Left cardiac atrium (tissue), 4 donors: ENCODE data around the gene B4GALT7. TPM values are rescaled to one million over a fixed set of nuclear protein-coding genes. Genes with fewer than 3 reads are reported as not detected.

Experiments
- ATAC-seq, 2 donors: fragments of 200-7000 bp; cut with Tn5 transposase; one replicate each; pipeline ENCODE4 v1.9.1; 2020; ENCODE audit warnings: mild to moderate bottlenecking in 2 of 2, moderate library complexity in 2 of 2
- DNase-seq: peaks from one replicate; pipeline ENCODE4 v3.0.0-alpha.2; 2020
- intact Hi-C, 2 donors: fragments of 100-400 bp; cut with DNase I; formaldehyde crosslinking; loops; one replicate each; pipeline versions ENCODE4 v1.14.1 to v1.15.1; 2022 to 2023
- total RNA-seq, 2 donors: library from RNA; stranded (reverse); fragmentation: NEBNext Ultra II Directional; extraction: Animal tissue kit (Norgen Biotek cat#: 25700); gene quantifications; one replicate each; pipeline ENCODE4 v1.2.1, GENCODE V29; 2021
- donor health status: DM: no; HTN: yes; CAD: no.
- donor health status: DM: no; HTN: yes; CAD: no; lungs with severe emphysema.
- donor health status: DM: yes; HTN: yes; CAD: no.
- donor health status: Dilated cardiomyopathy.

The B4GALT7 gene
- total RNA-seq, 2 donors from 2014 or later, result 14.5 to 20.4 TPM

DNA sequence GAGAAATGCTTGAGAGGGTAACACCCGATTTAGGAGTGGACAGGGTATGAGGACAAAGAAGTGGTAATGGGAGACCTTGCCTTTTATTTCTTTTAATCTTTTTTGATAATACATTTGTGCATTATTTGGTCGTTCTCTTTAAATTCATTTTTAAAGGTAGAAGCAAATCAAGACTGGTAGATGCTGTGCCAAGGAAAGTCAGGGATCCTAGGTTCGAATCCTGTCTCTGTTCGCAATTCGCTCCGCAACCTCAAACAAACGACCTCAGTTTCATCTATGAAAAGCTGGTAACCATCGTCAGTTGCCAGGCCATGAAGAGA is 8.3 kb upstream of the B4GALT7 start:
- intact Hi-C loops, result loop anchor here in 1 of 2 donors (5.0 kb wide), 1 partner anchor 39 kb away; the partner anchor contains the start of gene FAM193B
- ATAC-seq (no peak), DNase-seq (no peak)

- intact Hi-C loops, result loop anchor here in 1 of 2 donors (5.0 kb wide), 1 partner anchor 40 kb away; the partner anchor contains the start of gene FAM193B
- ATAC-seq, result peak; percentile 98 to 100
- DNase-seq, result peak; percentile 88
These were observed 7.7 kb upstream of the B4GALT7 start, which contains the start of gene TMED9 for GRCh38 chr5:177592010-177592834. TSS of gene TMED9 (plus strand) at chr5:177592203. CDS start at chr5:177592215, 12 bp downstream.

- no peak for DNase-seq
- intact Hi-C loops, result loop anchor here in 1 of 2 donors (5.0 kb wide), 1 partner anchor 41 kb away; the partner anchor contains the start of gene FAM193B
- no peak for ATAC-seq
These were observed 7.0 kb upstream of the B4GALT7 start for GRCh38 chr5:177592905-177593304.

- ATAC-seq, result no peak
- DNase-seq, result no peak
- intact Hi-C loops, result loop anchor here in 1 of 2 donors (5.0 kb wide), 1 partner anchor 41 kb away; the partner anchor contains the start of gene FAM193B
These were observed 6.4 kb upstream of the B4GALT7 start for GRCh38 chr5:177593511-177593910.

GRCh38 chr5:177594071-177594470 is 5.9 kb upstream of the B4GALT7 start:
- ATAC-seq, result no peak
- intact Hi-C loops, result loop anchor here in 1 of 2 donors (5.0 kb wide), 1 partner anchor 42 kb away; the partner anchor contains the start of gene FAM193B
- DNase-seq, result no peak

- DNase-seq, result no peak
- ATAC-seq, result no peak
- intact Hi-C loops, result no loop called here
These were observed 4.8 kb upstream of the B4GALT7 start for GRCh38 chr5:177595026-177595585.

GRCh38 chr5:177595991-177596774 is 3.7 kb upstream of the B4GALT7 start:
- intact Hi-C loops, result no loop called here
- ATAC-seq (no peak), DNase-seq (no peak)

DNA sequence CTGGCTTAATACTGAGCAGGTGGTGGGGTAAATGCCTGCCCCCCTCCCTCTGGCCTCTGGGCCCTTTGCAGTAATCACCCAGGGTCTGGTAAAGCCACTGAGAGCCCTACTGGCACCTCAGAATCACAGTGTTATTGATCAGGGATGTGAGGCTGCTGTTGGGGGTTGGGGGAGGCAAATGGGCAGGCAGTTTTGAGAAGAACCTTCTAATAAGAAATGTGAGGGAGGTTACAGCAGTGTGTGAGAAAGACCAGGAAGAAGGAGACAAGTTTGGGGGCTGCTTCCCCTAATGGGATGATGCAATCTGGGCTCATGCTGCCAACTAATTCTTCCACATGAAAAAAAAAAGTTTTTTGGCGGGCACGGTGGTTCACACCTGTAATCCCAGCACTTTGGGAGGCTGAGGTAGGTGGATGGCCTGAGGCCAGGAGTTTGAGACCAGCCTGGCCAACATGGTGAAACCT is 3.1 kb upstream of the B4GALT7 start:
- DNase-seq (no peak), ATAC-seq (no peak)
- intact Hi-C loops, result no loop called here

GRCh38 chr5:177598477-177598876 is 1.5 kb upstream of the B4GALT7 start:
- DNase-seq (no peak), ATAC-seq (no peak)
- intact Hi-C loops, result no loop called here

DNA sequence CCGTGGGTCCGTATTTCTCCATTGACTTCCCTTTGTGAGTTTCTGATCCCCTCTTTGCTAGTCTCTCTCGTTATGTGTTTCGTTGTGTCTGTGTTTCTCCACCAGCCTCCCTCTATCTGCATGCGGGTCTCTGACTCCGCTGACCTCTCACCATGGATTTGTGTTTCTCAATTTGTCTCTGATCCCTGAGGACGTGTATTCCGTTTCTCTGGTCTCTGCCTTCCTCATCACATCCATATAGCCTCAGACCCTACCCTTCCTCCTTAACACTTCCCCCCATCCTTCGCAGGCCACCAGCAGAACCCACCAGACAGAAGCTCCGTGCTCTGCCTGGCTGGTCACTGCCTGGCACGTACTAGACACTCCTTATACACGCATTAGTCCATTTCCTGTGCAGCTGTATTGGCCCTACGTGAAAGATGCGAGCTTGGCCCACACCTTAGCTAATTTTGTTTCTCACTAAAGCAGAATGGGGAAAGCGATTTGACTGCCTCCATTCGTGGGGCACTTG is 631 bp downstream of the B4GALT7 start:
- intact Hi-C loops, result loop anchor here in 1 of 2 donors (10.0 kb wide), 1 partner anchor 464 kb away; no protein-coding TSS in a partner anchor
- ATAC-seq (peak; percentile 5 to 8), DNase-seq (no peak)

DNA sequence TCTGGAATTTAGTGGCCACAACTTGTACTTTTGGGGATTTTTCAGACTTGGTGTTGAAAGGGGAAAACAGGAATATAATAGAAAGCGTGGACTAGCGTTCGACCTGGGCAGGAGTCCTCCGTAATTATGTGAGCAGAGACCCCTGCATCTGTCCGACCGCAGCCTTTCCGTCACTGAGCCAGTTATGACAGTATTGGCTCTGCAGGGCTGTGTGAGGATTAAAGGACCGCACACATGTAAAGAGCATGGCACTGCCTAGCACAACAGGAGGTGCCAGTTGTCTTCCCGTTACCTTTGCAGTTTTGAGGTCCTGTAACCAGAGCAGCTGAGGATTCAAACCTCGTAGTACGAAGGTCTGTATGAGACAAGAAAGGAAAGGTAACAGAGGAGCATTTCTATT is 1.2 kb downstream of the B4GALT7 start:
- no peak for ATAC-seq
- DNase-seq, result no peak
- intact Hi-C loops, result loop anchor here in 1 of 2 donors (10.0 kb wide), 1 partner anchor 464 kb away; no protein-coding TSS in a partner anchor

- DNase-seq, result no peak
- intact Hi-C loops, result loop anchor here in 1 of 2 donors (10.0 kb wide), 1 partner anchor 463 kb away; no protein-coding TSS in a partner anchor
- ATAC-seq, result no peak
These were observed 1.9 kb downstream of the B4GALT7 start for GRCh38 chr5:177601577-177602457.

DNA sequence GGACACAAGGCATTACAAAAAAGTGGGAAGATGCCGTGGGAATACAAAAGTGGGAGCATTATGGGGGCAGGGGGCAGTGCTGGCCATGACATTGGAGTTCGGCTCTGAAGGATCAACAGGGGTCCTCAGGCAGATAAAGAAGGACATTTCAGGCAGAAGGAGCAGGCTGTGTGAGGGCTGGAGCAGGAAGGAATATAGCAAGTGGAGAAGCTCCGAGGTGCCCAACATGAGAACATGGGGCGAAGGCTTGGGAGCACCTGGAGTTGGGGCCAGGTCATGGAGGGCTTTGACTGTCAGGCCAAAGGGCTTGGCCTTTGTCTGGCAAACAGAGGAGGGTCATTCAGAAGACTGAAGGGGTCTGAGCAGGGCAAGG is 2.5 kb downstream of the B4GALT7 start:
- ATAC-seq (no peak), DNase-seq (no peak)
- intact Hi-C loops, result loop anchor here in 1 of 2 donors (10.0 kb wide), 1 partner anchor 462 kb away; no protein-coding TSS in a partner anchor

- DNase-seq (no peak), ATAC-seq (no peak)
- intact Hi-C loops, result loop anchor here in 1 of 2 donors (10.0 kb wide), 1 partner anchor 461 kb away; no protein-coding TSS in a partner anchor
These were observed 3.7 kb downstream of the B4GALT7 start for GRCh38 chr5:177603631-177604030.

GRCh38 chr5:177604116-177604521 is 4.2 kb downstream of the B4GALT7 start:
- ATAC-seq, result no peak
- intact Hi-C loops, result loop anchor here in 1 of 2 donors (10.0 kb wide), 1 partner anchor 461 kb away; no protein-coding TSS in a partner anchor
- DNase-seq, result no peak

DNA sequence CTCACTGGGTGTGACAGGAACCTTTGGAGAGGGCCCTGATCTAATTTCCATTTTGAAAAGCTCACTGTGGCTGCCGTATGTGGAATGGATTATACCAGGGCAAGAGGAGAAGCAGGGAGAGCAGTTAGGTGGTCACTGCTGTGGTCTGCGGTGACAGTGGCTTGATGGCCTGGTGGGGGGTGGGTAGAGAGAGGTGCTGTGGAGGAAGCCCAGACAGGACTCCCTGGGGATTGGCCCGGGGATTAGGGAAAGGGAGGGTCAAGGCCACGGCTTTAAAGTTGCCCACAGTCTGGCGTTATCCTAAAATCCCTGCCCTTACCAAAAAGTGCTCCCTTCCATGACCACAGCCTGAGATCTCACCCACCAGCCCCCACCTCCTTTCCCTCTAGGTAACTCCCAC is 4.7 kb downstream of the B4GALT7 start:
- intact Hi-C loops, result loop anchor here in 1 of 2 donors (10.0 kb wide), 1 partner anchor 460 kb away; no protein-coding TSS in a partner anchor
- ATAC-seq (no peak), DNase-seq (no peak)

GRCh38 chr5:177605078-177605477 is 5.1 kb downstream of the B4GALT7 start:
- ATAC-seq (no peak), DNase-seq (no peak)
- intact Hi-C loops, result loop anchor here in 1 of 2 donors (10.0 kb wide), 1 partner anchor 460 kb away; no protein-coding TSS in a partner anchor

GRCh38 chr5:177605667-177606066 is 5.7 kb downstream of the B4GALT7 start:
- ATAC-seq, result no peak
- no peak for DNase-seq
- intact Hi-C loops, result loop anchor here in 1 of 2 donors (10.0 kb wide), 1 partner anchor 459 kb away; no protein-coding TSS in a partner anchor
